GM12801 (cell line): ENCODE measurements around the gene C5orf34.

ENCODE experiments used
- CTCF ChIP-seq: IDR thresholded peaks from one replicate; pipeline ENCODE4 v1.5.1; 2011; ENCODE audit warnings: control low read depth; ENCODE audit not compliant: insufficient read length; ENCODE audit errors: extremely low read depth

Gene C5orf34

GRCh38 chr5:43482490-43483297 lies 32.3 kb downstream of the C5orf34 start:
- TF ChIP-seq CTCF = no peak

GRCh38 chr5:43469671-43470391 lies 45.1 kb downstream of the C5orf34 start:
- TF ChIP-seq CTCF = no peak

- TF ChIP-seq CTCF = no peak
Measured at GRCh38 chr5:43467100-43467499, 47.8 kb downstream of the C5orf34 start.

- TF ChIP-seq CTCF = no peak
Measured at GRCh38 chr5:43461066-43461465, 53.9 kb downstream of the C5orf34 start.

GRCh38 chr5:43456556-43456955 lies 58.4 kb downstream of the C5orf34 start:
- no peak for TF ChIP-seq CTCF

- TF ChIP-seq CTCF = no peak
Measured at GRCh38 chr5:43437062-43437660, 77.8 kb downstream of the C5orf34 start.
